HL-60/S4 treated with retinoic acid at 250 ng/mL for 4 days and 3 days (cell line): ENCODE data around the gene LY6G6F.

Source experiments
- in situ Hi-C: fragments of 300-500 bp; cut with MboI; formaldehyde crosslinking; loops from 2 replicates; pipeline ENCODE4 v1.7.0; 2022; ENCODE audit warnings: low sequenced_read_pairs

Gene LY6G6F

GRCh38 chr6:31706599-31706998, at the start of gene LY6G6F:
Gene LY6G6F (plus strand): TSS chr6:31706866. CDS start chr6:31706907, 41 bp downstream.
- in situ Hi-C loops = no loop called here

- in situ Hi-C loops = no loop called here
Observed at GRCh38 chr6:31657406-31658157, 49.1 kb upstream of the LY6G6F start.

GRCh38 chr6:31658158-31658688, 48.4 kb upstream of the LY6G6F start:
- in situ Hi-C loops = no loop called here

GRCh38 chr6:31658983-31659648, 47.5 kb upstream of the LY6G6F start:
- in situ Hi-C loops = no loop called here

- in situ Hi-C loops = no loop called here
Observed at GRCh38 chr6:31659649-31660380, 46.9 kb upstream of the LY6G6F start.

GRCh38 chr6:31660381-31661261, 46.0 kb upstream of the LY6G6F start, which contains the start of gene C6orf47:
Gene C6orf47 (minus strand): TSS chr6:31660778. CDS start chr6:31659947, 831 bp downstream.
- in situ Hi-C loops = no loop called here

GRCh38 chr6:31661262-31662123, 45.2 kb upstream of the LY6G6F start:
- in situ Hi-C loops = no loop called here

GRCh38 chr6:31662124-31662723, 44.4 kb upstream of the LY6G6F start:
- in situ Hi-C loops = no loop called here

- in situ Hi-C loops = no loop called here
Observed at GRCh38 chr6:31663126-31663960, 43.3 kb upstream of the LY6G6F start.

- in situ Hi-C loops = no loop called here
Observed at GRCh38 chr6:31663961-31664789, 42.5 kb upstream of the LY6G6F start.

GRCh38 chr6:31664790-31665500, 41.7 kb upstream of the LY6G6F start, which contains the start of gene GPANK1:
Gene GPANK1 (minus strand): TSS chr6:31664997. CDS start chr6:31664478, 519 bp downstream.
- in situ Hi-C loops = no loop called here

- in situ Hi-C loops = no loop called here
Observed at GRCh38 chr6:31665501-31666336, 40.9 kb upstream of the LY6G6F start, which contains the start of gene CSNK2B. Gene CSNK2B (plus strand): TSS chr6:31666080. CDS start chr6:31666832, 752 bp downstream.

GRCh38 chr6:31666337-31666965, 40.2 kb upstream of the LY6G6F start:
- in situ Hi-C loops = no loop called here

GRCh38 chr6:31669676-31670075, 37.0 kb upstream of the LY6G6F start, which contains the start of gene LY6G5B:
Gene LY6G5B (plus strand): TSS chr6:31669976. CDS start chr6:31670951, 975 bp downstream.
- in situ Hi-C loops = no loop called here
